NCI-H2227 (cell line): ENCODE results near the gene AMIGO3.

Experiments
- DNase-seq: peaks from one replicate; lab custom pipeline; 2025; ENCODE audit not compliant: unreplicated experiment; lab: John Stamatoyannopoulos, UW

The AMIGO3 gene

DNA sequence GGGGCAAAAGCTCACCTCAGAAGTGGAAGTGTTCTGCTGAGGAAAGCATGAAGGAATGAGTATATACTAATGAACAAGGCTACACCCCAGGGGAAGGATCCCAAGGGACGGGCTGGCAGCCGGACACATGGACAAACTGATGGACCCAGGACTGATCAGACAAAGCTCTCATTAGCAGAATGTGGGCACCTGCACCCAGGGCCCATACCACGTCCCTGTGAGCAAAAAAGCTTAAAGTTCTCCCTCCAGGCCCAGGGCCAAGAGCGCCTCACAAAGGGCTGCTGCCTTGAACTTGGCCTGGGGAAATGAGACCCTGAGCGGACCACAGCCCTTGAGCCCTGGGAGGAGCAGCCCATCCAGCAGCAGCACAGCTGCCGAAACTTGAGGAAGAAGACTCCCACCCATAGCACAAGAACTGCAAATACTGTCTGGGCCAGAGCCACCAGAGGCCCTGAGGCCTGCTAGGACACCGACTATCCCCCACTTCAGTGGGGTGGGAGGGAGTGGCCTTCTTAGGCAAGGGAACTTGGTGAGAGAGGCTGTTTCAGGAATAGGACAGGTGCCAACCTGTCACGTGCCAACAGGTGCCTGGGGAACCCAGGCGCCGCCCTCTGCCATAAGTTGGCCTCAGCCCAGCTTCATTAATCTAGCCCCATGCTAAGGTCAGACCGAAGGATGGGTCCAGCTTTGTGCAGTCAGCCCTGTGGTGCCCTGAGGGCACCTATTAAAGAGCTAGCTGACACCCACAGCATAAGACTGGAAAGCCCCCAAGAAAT, 6.6 kb upstream of the AMIGO3 start:
- no peak for DNase-seq

DNA sequence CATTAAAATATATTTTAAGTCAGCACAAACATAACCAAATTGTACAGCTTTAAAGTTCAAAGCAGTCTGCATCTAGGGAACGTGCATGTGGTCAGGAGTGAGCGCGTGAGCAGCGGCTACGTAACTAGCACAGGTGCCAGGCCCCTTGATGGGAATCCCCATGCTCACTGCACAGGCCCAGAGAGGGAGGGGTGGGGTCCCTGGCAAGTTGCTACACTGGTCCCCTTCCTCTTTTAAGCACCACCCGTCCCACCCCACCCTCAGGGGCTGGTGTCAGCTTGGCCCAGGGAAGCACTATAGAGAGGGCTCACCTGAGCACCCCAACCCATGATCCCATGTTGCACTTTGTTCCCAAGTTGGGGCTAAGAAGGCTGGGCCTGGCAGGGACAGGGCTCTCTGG, 5.1 kb upstream of the AMIGO3 start:
- DNase-seq, result peak; percentile 50

GRCh38 chr3:49723628-49724551, 4.4 kb upstream of the AMIGO3 start, which contains the start of gene GMPPB:
TSS of gene GMPPB (minus strand) at chr3:49723951. CDS start at chr3:49723726, 225 bp downstream.
- peak; percentile 96 for DNase-seq

GRCh38 chr3:49723296-49723627, 3.8 kb upstream of the AMIGO3 start:
- peak; percentile 42 for DNase-seq

DNA sequence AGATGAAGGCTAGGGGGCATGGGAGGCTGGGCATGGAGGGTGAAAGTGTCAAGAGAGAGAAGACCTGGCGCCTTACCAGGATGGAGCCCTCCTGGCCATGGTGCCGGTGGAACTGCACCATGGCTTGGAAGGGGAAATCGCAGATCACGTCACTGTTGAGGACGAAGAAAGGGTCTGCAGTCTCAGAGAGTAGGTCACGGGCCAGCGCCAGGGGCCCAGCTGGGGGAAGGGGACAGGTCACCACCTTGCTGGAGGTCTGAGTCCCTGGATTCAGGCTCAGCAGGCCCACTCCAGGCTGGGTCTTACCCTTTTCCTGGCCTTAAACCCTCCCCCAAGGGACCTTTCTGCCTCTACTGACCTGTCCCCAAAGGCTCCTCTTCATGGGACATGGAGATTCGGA, 3.4 kb upstream of the AMIGO3 start:
- no peak for DNase-seq

DNA sequence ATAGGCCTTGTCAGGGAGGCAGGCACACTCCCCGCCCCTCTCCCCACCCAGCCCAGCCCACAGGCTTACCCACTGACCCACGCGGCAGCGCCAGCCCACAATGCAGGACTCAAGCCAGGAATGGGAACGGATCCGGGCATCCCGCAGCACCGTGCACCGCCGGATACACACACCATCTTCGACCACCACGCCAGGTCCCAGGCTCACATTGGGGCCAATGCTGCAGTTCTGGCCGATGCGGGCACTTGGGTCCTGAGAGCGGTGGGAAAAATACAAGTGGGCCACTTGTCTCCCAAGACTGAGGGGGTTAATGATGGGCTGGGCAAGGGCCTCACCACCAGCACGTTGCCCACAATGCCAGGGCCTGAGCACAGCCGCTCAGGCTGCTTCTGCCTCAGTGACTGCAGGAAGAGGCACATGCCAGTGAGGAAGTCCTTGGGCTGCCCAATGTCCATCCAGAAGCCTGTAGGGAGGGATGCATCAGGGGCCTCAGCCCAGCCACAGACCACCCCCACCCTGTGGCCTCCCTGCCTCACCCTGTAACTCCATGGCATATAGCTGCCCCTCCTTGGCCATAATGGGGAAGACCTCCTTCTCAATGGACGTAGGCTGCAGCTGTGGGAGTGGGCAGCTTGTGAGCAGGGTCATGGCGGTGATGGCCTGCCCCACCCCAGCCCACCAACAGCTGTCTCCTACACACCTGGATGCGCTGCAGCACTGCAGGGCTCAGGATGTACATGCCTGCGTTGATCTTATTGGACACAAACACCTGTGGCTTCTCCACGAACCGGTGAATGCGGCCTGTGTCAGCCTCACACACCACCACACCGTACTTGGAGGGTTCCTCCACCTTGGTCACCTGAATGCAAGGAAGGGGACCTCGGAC, 2.7 kb upstream of the AMIGO3 start:
- no peak for DNase-seq

DNA sequence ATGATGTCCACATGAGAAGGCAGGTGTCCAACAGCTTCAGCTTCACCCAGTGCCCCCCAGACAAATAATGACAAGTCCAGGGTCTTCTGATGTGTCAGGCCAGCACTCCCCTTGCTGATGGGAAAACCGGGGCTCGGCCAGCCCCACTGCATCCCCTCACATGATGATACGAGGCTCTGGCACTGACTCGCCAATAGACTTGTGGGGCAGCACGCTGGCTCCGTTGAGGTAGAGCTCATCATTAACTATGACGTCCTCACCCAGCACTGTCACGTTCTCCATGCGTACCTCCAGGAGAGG, 2.1 kb upstream of the AMIGO3 start:
- no peak for DNase-seq

DNA sequence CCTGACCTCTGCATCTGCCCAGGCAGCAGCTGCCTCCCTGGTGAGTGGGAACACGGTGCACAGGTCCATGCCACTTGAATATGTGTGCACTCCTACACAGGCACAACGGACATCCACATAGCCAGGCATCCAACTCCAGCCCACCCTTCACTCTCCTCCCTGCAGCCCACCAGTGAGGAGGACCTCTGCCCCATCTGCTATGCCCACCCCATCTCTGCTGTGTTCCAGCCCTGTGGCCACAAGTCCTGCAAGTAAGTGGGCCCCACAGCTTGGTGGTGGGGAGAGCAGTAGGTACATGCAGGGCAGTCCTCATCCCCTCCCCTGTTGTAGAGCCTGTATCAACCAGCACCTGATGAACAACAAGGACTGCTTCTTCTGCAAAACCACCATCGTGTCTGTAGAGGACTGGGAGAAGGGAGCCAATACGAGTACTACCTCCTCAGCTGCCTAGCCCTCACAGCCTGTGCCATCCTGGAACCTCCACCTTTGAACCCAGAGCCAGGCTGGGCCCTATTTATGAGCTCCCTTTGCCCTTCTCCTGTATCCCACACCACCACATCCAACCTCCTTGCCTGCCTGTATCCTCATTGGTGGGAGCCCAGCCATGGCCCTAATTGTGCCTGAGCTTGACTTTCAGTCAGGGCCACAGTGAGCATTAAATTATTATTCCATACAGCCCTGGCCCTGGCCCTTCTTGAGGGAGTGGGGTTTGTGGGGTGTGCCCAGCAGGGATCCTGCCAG, 1.5 kb upstream of the AMIGO3 start:
- no peak for DNase-seq

GRCh38 chr3:49718858-49719213, 648 bp downstream of the AMIGO3 start:
- no peak for DNase-seq

GRCh38 chr3:49717959-49718857, 1.3 kb downstream of the AMIGO3 start:
- DNase-seq, result no peak

- DNase-seq, result no peak
These were observed 2.1 kb downstream of the AMIGO3 start for GRCh38 chr3:49717211-49717958.

DNA sequence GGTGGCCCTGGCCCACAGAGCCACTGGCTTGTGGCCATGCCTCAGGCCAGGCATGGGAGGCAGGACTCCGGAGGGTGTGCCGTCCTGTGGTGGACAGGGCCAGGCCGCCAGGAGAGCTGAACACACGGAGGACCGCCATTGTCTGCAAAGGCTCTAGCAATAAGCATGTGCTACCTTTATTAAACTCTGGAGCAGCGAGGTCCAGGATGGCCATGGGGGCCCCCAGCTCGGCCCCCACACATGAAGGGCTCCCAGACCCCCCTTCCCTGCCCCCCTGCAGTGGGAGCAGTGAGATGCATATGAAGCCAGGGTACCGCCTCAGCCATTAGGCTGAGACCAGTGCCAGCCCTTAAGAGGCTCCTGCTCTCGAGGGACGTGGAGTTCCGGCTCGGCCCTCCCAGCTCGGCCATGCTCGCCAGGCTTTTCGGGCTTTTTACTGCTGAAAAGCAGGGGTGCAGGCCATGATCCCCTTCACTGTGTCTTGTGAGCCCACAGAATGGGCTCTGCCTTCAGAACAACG, 2.7 kb downstream of the AMIGO3 start:
- DNase-seq, result no peak

DNA sequence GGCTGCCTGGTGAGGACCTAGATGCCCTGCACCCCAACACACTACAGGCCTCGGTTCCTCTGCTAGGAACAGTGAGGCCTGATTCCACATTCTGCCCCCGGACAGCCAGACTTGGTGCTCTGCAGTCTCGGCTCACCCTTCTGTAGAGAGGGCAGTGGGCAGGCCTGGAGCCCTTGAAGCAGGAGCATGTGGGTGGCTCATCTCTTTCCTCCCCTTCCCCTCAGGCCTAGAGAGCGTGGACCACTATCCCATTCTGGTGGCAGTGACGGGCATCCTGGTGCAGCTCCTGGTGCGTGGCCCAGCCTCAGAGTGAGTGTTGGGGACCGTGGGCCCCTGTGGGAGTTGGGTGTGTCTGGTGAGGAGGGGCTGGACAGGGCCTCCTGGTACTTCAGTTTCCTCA, 3.3 kb downstream of the AMIGO3 start:
- DNase-seq, result no peak

- no peak for DNase-seq
These were observed 3.8 kb downstream of the AMIGO3 start for GRCh38 chr3:49715611-49716121.

- no peak for DNase-seq
These were observed 4.5 kb downstream of the AMIGO3 start for GRCh38 chr3:49714728-49715550.

DNA sequence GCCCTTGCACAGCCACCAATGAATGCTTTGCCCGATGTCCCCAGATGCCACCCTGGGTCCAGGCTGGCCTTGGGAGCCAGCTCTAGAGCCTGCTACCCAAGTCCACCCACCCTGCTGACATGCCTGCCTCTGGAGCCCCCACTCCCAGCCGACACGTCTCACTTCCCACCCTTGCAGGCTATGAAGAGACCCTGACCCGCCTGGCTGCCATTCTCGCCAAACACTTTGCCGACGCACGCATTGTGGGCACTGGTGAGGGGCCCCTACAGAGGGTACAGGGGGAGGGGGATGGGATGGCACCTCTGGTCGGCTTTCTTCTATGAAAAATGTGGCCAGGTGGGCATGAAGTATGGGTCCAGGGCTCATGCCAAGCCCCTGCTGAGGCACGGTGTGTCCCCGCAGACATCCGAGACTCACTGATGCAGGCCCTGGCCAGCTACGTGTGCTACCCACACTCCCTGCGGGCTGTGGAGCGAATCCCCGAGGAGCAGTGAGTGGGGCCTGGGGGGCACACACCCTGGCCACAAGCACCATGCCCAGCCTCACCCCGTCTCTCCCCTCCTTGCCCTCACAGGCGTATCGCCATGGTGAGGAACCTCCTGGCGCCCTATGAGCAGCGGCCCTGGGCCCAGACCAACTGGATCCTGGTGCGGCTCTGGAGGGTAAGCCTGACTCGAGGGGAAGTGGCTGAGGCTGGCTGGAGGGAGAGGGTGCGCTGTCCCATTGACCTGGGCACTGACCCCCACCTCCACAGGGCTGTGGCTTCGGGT, 6.0 kb downstream of the AMIGO3 start:
- DNase-seq, result no peak
